GM18498 (cell line): ENCODE measurements around the gene CAMTA1.
"Not testable (repeated sequence)": the region's sequence is repeated elsewhere in the genome, so short reads cannot be mapped to it uniquely, and the experiment has no call there.

Source experiments
- ATAC-seq: cut with Tn5 transposase; IDR thresholded peaks from one replicate; pipeline ENCODE4 v1.9.1; 2021; ENCODE audit warnings: mild to moderate bottlenecking, moderate library complexity; ENCODE audit not compliant: unreplicated experiment

CAMTA1 gene

DNA sequence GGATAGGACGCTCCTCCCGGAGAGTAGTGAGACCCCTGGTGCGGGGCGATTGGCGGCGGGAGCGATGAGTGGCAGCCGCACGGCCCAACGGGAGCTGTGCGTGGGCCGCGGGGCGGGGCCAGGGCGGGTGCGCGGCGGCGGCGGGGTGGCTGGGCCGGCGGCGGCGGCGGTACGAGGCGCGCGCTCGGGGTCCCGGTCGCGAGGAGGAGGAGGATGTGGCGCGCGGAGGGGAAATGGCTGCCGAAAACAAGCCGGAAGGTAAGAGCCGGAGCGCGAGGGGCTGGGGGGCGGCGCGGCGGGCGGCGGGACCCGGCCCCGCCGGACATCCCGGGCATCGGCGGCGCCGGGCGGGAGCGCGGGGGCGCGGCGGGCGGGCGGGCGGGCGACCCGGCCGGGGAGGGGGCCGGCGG, at the start of gene CAMTA1:
Gene CAMTA1, plus strand, starts transcription at position 137 of the 410 bp plus-strand sequence. Its CDS starts 77 bp downstream, at position 214.
- peak; percentile 75 for ATAC-seq

DNA sequence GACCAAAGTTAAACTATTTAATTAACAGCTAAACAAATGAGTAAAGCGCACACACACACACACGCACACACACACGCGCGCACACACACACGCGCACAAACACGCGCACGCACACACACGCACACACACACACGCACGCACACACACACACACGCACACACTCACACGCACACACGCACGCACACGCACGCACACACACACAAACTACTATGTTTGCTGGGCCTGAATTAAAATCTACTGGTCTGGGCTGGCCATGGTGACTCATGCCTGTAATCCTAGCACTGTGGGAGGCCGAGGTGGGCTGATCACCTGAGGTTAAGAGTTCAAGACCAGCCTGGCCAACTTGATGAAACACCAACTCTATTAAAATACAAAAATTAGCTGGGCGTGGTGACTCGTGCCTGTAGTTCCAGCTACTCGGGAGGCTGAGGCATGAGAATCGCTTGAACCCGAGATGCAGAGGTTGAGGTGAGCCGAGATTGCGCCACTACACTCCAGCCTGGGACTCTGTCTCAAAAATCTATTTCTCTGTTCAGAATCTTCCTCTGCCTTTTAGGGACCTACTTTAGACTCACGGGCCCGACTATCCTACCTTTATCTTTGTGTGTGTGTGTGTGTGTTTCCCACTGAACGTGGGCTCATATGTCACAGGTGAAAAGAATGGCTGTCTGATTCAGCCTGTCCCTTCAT, 46.1 kb upstream of the CAMTA1 start:
- ATAC-seq = no peak

DNA sequence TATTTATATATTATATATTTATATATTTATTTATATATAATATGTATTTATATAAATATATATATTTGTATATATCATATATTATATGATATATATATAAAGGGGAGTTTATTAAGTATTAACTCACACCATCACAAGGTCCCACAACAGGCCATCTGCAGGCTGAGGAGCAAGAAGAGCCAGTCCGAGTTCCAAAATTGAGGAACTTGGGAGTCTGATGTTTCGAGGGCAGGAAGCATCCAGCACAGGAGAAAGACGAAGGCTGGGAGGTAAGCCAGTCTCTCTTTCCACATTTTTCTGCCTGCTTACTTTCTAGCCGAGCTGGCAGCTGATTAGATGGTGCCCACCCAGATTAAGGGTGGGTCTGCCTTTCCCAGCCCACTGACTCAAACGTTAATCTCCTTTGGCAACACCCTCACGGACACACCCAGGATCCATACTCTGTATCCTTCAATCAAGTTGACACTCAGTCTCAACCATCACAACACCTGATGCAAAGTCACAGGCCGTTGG, 42.5 kb upstream of the CAMTA1 start:
- ATAC-seq = not testable (repeated sequence)

DNA sequence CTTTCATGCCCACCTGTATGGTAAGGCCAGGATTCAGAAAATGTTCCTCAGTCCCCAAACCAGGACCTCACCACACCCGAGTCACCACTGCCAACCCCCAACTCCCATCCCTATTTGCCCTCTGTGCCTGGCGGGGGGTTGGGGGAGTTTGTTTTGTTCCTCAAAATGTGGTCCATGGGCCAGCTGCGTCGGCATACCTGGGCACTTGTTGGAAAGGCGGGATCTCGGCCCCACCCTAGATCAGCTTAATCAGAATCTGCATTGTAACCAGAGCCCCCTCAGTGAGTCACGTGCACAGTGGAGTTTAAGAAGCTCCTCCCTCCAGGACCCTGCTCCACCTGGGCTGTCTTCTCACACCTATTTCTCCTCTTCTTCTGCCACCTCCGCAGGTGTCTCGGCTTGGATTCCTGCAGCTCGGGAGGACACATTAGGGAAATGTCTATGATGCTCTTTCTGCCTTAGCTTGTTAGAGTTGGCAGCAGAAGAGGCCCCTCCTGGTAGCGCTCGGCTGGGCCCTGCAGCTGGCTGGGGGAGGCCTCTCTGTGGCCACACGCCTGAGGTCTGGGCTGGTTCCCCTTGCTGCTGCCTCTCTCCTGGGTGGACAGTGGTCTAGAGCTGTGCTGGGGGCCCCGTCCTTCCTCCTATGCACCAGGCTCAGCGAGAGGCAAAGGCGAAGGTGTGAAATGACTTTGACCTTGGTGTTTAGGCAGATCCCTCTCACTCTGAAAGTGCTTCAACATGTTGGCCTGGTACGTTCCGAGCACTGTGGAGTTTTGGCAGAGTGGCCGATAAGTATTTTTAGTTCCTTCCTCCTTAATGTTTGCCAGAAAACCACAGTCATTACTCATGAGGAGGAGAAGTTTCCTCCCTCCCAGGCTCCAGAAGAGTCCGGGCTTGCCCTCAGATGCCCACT, 41.8 kb upstream of the CAMTA1 start:
- ATAC-seq = no peak

DNA sequence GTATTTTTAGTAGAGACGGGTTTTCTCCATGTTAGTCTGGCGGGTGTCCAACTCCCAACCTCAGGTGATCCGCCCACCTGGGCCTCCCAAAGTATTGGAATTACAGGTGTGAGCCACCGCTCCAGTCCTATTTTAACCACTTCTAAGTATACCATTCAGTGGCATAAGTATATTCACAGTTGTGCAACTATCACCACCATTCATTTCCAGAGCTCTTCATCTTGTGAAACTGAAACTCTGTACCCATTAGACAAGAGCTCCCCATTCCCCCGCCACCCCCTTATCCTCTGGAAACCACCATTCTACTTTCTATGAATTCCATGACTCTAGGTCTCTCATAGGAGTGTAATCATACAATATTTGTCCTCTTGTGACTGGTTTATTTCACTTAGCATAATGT, 40.2 kb upstream of the CAMTA1 start:
- no peak for ATAC-seq

GRCh38 chr1:6747674-6748073, 37.6 kb upstream of the CAMTA1 start:
- no peak for ATAC-seq

DNA sequence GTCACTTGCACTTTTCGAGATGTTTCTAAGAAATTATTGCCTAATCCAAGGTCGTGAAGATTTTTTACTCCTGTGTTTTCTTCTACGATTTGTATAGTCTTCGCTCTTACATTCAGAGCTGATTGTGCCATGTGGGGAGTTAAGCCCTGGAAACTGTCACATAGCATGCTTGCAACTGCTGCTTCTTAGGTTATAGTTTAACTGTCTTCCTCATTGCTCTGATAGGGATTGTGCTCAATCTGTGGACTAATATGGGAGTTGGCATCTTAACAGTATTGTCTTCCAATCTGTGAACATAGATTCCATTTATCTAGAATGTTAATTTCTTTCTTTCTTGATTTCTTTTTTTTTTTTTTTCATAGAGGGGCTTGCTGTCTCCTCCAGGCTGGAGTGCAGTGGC, 34.8 kb upstream of the CAMTA1 start:
- no peak for ATAC-seq

DNA sequence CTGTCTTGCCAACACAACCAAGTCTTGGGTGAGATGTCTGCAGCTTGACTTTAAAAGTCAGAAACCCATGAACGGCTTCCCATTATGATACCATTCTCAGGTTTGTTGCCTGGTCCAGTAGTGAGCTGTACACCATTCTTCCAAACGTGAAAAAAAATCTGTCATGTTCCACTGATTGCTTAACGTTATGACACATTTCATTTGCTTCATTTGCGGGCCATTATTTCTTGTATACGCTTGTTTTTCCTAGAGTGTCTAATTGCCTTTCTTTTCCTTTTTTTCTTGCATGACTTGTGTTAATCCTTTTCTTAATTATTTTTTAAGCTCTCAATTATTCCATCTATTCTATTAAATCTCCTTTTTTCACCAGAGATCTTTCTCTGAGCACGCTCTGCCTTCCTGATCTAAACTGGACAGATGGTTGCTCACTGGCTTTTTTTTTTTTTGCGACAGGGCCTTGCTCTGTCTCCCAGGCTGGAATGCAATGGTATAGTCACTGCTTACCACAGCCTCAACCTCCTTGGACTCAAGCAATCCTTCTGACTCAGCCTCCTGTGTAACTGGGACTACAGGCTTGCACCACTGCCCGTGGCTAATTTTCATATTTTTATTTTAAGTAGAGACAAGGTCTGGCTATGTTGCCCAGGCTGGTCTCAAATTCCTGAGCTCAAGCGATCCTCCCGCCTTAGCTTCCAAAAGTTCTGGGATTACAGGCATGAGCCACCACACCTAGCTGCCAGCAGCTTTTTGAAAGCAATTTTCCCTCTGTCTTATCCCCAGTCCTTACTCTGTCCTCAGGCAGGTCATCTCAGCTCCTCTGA, 31.7 kb upstream of the CAMTA1 start:
- no peak for ATAC-seq

- no peak for ATAC-seq
Observed at GRCh38 chr1:6756457-6756856, 28.8 kb upstream of the CAMTA1 start.

DNA sequence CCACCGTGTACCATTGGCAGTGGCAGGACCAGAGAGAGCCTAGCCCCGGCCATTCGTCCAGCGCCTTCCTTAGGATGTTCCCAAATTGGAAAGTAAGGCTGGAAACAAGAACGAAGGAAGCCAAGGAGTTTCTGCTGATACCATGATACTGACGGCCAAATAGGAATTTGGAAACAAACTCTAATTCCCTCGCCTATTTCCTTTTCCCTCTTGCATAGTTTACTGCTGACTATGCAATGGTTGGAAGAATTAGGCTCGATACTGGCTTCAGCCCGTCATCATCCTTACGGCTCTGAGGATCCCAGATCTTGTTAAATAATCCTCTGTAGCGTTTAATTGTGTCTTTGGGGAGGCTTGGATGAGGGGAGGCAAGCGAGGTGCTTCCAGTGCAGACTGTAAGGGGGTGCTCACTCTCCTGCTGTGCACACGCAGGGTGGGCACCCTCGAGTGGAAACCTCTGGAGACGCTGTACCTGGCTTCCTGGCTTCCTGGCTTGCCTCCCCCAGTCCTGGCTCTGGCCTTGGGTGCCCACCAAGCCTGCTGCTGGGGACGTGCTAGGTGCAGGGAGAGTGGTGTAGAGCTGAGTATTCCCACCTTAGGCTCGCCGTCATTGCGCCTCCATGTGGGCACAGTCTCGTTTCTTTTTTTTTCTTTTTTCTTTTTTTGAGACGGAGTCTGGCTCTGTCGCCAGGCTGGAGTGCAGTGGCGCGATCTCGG, 27.4 kb upstream of the CAMTA1 start:
- ATAC-seq = no peak

GRCh38 chr1:6761196-6761737, 24.0 kb upstream of the CAMTA1 start:
- ATAC-seq = no peak

- no peak for ATAC-seq
Observed at GRCh38 chr1:6762060-6762459, 23.2 kb upstream of the CAMTA1 start.

DNA sequence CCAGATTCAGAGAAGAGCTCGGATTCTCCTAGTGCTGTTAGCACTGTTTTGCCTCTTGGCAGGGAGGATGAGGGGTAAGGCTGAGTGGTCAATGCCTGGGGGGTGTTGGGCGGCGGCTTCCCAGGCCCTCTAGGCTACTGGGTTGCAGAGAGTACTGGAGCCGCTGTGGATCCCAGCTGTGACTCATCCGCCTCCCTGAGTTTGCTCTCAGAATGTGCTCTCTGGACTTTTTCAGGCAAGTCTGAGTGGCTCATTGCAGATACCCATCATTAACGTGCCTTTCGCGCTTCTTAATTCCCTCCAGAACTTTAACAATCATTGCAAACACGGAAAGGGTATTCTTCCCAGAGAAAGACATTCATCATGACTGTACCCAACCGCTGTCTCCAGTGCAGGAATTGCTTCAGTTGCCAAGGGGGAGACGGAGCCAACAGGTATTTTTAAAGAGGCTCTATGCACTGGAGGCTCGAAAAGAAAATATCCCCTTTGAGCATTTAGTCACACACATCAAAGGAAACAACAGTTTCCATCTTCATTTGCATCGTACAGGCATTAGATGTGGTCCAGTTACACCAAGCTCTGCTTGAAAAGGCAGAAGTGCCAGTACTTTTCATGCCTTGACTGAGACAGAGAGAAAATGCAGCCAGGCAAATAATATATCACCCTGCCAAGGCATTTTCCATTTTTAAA, 14.4 kb upstream of the CAMTA1 start:
- no peak for ATAC-seq

DNA sequence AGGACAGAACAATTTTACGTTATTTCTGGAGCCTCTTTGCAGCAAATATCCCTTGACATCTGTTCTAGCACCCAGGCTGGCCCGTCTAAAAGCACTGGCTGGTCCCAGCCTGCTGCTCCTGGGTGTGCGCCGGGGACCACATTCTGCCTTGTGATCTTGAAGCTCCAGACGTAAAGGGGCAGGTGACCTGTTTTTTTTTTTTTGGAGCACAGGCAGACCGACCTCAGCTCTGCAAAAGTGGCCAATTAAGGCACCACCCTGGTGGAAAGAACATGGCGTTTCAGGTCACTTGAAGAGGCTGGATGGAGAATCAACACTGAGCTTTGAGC, 13.8 kb upstream of the CAMTA1 start:
- no peak for ATAC-seq

- ATAC-seq = no peak
Observed at GRCh38 chr1:6774381-6774780, 10.9 kb upstream of the CAMTA1 start.

DNA sequence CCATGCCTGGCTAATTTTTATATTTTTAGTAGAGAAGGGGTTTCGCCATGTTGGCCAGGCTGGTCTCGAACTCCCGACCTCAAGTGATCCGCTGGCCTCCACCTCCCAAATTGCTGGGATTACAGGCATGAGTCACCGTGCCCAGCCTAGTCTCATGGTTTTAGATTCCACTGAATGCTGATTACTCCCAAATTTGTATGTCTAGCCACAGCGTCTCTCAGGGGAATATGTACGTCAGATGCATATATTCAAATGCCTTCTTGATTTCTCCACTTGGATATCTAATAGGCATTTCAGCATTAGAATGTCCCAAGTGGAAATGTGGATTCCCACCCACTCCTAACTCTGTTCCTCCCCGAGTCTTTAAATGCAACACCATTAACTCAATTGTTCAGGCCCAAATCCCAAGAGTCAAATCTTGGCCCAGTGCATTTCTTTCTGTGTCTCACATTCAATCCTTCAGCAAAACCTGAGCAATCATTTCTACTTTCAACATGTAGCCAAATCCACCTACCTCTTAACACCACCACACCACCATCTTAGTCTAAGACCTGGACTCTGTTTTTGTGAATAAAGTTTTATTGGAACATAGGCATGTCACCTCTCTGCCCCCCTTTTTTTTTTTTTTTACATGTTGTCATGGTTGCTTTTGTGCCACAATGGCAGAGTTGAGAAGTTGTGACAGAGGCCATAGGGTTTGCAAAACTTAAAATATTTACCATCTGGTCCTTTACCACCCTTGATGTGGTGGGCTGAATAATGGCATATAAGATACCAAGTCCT, 9.8 kb upstream of the CAMTA1 start:
- no peak for ATAC-seq

DNA sequence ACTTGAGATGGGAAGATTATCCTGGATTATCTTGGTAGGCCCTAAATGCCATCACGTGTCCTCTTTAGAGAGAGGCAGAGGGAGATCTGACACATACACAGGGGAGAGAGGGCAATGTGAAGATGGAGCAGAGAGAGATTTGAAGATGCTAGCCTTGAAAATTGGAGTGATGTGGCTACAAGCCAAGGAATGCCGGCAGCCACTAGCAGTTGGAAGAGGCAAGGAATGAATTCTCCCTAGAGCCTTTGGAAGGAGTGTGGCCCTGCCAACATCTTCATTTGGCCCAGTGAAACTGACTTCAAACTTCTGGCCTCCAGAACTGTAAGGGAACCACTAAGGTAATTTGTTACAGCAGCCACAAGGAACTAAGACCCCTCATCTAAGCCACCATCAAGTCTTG, 8.9 kb upstream of the CAMTA1 start:
- ATAC-seq = no peak

DNA sequence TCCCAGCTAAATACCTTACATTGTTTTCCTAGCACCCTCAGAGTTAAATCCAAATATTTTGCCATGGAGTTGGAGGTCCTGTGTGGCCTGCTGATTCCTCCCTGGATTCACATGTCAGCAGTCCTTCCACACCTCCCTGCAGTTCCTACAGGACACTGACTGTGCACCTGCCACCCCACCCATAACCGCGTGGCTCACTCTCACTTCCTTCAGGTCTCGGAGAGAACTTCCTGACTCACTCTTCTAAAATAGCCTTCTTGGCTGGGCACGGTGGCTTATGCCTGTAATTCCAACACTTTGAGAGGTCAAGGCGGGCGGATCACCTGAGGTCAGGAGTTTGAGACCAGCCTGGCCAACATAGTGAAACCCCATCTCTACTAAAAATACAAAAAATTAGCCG, 8.4 kb upstream of the CAMTA1 start:
- ATAC-seq = no peak

DNA sequence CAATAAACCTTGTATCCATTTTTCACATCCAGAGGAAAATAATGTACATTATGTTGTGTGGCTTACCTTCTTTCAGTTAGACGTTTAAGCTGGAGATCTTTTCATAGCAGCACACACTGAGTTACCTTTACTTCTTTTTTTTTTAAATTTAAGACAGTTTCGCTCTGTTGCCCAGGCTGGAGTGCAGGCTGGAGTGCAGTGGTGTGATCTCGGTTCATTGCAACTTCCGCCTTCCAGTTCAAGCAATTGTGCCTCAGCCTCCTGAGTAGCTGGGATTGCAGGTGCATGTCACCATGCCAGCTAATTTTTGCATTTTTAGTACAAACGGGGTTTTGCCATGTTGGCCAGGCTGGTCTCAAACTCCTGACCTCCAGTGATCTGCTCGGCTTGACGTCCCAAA, 7.4 kb upstream of the CAMTA1 start:
- ATAC-seq = no peak
